ENCODE results near the gene MRTFB.

The MRTFB gene

DNA sequence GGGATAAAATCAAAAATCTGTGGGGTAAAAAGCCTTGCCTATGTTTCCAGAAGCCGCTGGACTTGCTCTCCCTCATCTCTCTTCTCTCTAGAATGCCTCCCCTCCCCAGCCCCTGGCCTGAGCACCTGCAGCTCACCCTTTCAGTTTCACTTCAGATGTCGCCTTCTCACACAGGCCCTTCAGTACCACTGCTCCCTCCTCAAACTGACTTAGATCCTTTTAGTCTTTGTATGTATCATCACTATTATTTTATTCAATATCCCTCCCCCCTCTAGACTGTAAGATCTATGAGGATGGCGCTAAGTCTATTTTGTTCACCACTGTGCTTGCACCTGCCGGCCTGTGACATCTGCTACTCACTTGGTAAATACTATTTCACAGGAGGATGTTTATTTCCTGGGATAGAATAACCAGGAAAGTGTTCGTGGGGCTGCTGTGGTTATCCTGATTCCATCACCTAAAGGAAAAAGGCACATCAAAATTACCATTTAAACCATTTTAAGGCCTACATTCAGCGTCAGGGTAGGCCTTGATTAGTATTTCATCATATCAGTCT lies 122.3 kb downstream of the MRTFB start:
- no peak for DNase-seq

DNA sequence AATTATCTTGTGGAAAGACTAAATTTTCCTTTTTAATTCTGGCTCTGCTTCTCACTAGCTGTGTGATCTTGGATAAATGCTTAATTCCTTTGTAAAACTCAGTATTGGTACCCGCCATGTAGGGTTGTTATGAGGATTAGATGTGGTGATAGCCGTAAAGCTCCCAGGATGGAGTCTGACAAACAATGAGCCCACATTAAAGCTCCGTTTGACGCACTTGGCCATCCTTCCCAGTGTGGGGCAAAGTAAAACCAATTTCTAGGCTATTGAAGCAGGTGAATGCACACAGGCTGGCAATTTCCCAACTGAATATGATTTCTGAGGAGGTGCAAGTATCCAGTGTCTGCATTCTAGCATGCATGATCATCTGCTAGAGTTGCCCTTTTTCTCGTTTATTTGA lies 123.6 kb downstream of the MRTFB start:
- DNase-seq, result no peak

DNA sequence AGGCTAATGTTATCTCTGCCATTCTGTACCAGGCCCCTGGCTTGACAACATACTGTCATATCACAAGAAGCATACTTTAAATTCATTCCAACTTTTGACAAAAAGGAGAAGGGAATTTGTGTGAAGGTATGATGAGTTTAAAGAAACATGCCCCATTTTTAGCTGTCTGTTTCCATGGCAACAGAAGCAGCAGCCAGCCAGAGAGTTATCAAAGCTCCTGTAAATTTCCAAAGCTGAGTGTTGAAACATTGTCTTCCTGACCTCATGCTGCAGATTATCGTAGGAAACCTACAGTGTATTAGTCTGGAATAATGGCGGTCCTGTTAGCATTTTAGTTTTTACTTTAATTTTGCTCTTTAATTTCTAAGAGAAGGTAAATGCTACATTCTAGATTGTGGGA lies 124.9 kb downstream of the MRTFB start:
- no peak for DNase-seq

DNA sequence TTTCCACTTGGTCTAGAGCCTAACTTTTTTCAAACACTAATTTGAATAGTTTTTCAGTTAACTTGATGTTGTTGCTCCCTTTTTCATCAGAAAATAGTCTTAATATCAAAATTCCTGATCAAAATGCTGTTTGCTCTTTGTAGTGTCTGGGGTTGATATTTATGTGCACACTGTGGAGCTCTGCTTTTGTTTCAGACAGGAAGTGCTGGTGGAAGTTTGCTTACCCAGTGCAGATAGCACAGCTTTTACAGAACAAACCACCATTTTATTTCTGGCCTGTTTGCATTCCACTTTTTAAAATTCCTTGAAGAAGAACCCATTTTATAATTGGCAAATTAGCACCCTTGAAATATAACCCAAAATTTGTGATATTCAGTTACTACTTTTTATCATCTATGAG lies 125.4 kb downstream of the MRTFB start:
- peak in 1 of 2 donors; percentile 28 for DNase-seq

DNA sequence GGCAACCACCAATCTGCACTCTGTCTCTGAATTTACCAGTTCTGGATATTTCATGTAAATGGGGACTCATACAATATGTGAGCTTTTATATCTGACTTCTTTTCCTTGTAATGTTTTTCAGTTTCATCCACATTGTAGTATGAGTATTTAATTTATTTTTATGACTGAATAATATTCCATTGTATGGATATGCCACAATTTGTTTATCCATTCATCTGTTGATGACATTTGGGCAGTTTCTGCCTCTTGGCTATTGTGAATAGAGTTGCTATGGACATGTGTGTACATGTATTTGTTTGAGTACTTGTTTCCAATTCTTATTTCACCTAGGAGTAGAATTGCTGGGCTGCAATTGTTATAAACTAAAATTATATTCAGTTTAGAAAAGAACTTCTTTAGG lies 126.9 kb downstream of the MRTFB start:
- no peak for DNase-seq

DNA sequence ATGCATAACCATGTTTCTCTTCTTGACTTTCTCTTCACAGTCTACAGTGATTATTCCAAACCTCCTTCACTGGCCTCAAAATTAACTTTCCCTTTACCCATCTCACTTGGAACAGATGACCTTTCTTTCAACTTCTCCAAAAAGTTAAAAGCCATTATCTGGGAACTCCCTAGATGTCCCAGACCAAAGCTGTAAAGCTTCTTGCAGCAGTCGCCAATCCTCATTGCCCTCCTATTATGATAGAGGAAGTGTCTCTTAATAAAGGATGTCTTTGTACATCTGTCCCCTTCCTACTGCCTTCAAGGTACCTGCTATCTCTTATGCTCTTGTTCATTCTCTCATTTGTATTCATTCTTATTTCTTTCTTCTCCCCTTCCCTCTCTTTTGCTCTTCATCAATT lies 127.5 kb downstream of the MRTFB start:
- DNase-seq, result peak; percentile 46 to 66

DNA sequence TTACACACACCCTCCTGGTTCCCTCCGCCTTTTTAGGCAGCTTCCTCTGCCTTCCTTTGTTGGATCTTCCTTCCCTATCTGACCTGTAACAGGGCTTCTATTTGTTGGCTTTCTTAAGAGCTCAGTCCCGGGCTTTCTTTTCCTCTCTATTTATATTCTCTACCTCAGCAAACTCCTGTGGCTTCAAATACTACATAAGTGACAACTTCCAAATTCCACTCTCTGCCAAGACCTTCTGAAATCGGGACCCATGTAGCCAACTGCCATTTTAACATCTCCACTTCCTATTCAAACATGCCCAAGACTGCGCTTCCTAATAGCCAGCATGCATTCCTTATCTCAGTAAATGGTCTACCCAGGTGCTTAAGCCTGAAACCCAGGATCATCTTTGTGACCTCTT lies 128.1 kb downstream of the MRTFB start:
- no peak for DNase-seq

DNA sequence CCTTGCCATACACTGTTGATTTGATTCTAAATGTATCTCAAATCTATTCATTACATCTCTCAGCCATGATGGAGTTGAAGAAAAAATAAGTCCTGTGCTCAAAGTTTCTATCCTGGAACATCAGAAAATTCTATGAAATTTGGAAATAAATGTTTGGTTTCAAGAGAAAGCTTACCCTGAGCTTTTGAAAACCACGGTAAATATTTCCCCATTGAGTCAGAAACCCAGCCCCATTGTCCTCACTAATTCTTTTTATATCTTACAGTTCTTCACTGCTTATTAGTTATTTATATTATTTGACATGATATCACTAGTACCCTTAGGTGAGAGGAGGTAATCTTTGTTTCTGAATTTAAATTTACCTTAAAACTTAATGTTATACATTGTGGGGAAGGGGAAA lies 128.5 kb downstream of the MRTFB start:
- no peak for DNase-seq

DNA sequence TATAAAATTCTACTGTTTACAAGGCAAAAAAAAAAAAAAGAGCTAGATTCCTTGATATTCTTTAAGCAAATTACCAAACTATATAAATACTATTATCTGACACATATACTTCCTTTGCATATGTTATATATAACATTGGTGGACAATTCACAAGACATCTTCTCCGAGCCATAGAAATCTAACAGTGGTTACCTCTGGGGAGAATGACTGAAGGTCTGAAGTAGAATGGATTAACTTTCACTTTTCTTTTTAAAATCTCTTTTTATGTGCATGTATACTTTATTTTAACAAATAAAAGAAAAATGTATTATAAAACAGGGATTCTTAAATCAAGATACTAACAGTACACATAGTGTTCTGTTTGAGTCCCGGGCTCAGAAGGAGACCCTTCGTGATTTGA lies 131.0 kb downstream of the MRTFB start:
- no peak for DNase-seq

DNA sequence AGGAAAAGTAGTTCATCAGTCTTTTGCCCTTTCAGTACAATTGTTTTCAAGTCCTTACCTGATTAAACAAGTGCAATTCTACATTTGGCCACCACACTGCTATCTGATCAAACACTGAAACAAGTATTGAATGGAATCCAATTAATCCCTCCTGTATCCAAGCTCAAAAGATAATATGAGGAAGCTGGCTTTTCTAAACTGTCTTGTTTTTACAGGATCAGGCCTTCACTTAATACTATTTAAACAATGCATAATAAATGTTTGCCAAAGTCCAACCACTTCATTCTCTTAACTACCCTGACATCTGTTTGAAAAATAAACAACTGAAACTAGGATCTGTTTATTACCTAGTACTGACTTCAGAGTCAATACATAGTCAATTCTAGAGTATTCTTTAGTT lies 131.6 kb downstream of the MRTFB start:
- no peak for DNase-seq

DNA sequence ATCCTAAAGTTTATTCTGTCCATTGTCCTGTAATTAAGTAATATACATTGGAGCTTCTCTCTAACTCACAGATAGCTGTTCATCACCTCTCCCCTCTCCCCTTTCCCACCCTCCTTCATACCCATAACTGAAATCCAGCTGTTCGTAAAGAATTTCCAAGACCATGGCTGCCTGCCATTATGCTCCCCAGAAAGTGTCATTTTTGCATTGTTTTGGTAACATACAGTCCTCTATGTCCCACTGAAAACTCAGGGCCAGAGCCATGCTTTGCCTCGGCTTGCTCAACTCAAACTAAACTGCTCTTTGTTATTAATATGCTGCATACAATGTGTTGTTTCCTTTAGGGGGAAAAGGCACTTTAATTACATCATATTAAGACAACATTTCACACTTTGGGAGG lies 132.0 kb downstream of the MRTFB start:
- DNase-seq, result no peak

DNA sequence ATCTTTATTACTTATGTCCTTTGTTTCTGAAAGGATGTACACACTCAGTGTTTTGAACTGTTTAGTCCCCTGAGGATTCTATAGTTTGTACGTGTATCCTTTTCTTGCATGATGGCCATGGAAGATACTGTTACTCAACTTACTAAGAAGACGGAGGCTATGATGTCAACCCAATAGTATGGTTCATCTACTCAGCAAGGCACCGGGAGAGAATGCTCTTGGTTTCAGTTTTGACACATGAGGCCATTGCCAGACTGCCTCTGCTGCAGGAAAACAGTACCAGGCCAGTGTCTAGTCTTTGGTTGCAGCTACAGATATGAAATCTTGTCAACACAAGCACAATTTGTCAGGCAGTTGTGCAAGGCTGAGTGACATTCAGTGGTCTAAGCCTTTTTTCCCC lies 134.5 kb downstream of the MRTFB start:
- no peak for DNase-seq

DNA sequence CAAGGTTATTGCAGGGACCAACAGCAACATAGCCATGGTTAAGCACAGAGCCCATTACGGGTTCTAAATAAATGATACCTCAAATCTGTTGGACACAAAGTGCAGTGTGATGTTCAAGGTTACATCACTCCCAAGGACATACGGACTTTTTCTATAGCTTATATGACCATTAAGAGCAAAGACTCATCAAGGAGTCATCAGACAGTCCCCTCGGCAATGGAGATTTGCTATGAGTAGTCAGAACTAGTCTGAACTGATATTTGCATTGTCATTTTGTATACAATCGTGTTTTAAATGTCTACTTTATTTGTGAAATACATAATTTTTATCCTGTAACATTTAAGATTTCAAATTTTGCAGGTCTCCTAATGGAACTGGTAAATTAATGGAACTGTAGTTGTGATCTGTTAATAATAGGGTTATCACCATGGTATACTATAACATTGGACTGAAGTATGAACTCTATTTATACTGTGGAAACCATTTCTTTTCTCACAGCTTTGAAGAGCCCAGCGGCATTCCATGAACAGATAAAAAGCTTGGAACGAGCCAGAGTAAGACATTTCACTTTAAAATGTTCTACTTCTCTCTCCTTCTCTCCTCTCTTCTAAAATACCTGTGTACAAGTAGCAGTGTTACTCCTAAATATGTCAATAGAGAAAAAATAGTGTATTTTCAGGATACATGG lies 140.9 kb downstream of the MRTFB start:
- DNase-seq, result no peak

DNA sequence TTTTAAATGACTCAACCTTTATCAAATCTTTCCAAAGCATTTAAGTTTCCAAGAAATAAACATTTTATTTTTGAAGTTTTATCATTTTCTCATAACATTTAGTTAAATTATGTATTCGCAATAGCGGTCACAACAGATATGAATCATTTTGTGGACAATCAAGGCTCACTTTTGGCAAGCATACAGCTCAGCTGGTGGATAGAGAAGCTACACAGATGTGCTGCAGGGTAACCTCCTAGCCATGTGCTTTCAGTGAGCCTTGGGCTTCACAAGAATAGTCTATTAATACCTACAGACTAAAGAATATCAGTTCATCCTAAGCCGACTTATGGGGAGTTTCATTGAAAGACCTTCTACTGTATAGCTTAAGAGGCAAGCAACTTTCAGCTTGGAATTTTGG lies 144.8 kb downstream of the MRTFB start:
- DNase-seq, result no peak

DNA sequence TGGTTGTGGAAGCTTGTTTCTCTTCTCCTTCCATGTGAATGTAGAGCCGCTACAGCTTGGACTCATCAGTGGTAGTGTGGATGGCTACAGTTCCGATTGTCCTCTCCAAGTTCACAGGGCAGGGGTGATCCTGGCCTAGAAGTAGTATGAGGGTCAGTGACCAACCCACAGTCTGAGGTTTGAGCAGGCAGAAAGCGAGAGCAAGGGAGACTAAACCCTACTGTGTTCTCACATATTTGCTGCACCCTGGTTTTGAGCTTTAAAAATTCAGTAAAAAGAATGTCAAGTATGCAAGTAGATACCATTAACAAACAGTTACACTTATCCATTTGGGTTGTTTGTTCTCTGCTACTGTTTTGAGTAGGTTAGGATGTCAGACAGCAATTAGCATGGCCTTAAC lies 148.9 kb downstream of the MRTFB start:
- DNase-seq, result no peak

DNA sequence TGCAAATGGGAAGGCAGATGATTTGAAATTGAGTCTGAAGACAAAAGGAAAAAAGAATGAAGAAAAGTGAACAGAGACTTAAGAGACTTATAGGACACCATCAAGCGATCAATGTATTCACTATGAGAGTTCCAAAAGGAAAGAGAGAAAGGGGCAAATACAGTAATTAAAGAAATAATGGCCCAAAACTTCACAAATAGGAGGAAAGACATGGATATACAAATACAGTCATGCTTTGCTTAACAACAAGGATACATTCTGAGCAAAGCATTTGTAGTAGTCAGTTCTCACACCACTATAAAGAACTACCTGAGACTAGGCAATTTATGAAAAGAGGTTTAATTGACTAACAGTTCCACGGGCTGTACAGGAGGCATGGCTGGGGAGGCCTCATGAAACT lies 152.5 kb downstream of the MRTFB start:
- DNase-seq, result no peak

DNA sequence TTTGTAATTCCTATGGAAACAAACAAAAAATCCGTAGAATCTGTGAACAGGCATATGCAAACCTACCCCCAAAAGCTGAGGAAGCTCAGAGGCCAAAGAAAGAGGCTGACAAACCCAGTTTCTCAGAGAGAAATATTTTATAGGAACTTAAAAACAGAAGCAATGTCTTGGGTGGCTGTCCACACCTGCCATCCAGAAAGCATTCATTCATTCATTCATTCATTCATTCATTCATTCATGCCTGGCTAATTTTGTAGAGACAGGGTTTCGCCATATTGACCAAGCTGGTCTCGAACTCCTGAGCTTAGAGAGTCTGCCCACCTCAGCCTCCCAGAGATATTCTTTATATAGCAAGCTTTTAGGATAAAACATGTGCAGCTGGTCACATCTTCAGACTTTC lies 154.3 kb downstream of the MRTFB start:
- no peak for DNase-seq

DNA sequence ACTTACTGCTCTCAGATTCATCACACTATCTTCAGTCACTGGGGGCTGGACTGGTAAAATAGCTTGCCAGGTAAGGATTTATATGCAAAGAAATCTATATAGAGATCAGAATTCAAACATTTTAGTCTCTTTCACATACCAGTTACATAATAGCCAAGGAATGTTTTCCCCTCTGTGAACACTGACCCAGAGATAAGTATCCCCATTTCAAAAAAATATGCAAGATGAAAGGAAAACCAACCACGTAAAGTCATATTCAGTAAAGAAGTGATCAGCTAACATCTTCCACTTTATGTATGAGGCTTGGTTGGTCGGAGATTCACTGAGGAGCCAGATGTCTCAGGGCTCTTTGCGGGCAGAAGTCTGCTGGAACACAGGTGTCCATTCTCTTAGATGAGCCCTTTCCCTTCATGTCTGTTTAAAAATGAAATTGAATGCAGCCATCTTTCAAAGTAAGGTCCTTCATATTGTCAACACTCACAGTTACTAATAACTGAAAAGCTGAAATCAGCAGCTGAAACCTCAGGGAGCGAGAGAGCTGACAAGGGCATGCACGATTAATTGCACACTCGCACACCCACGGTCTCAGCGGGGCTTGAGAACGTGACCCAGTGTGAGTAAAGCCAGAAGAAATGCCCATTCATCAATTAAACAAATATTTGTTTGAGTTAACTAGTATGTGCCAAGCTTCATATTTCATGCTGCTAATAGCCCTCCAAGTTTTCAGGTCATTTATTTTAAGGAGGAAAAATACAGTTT lies 161.2 kb downstream of the MRTFB start:
- DNase-seq, result no peak

DNA sequence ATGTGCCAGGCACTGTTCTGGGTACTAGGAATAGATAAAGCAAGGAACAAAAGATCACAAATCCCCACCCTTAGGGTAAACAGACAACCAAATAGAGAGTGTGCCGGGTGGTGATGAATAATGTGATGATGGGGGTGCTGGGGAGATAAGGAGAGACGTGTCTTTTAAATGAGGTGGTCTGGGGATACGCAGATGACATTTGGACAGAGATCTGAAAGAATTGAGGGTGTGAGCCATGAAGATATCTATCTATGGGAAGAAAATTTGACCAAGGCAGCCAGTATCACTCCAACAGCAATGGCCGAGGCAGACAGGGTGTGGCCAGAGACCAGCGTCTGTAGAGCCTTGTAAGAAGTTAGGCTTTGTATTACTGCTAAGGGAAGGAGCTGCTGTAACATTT lies 165.3 kb downstream of the MRTFB start:
- DNase-seq, result no peak

DNA sequence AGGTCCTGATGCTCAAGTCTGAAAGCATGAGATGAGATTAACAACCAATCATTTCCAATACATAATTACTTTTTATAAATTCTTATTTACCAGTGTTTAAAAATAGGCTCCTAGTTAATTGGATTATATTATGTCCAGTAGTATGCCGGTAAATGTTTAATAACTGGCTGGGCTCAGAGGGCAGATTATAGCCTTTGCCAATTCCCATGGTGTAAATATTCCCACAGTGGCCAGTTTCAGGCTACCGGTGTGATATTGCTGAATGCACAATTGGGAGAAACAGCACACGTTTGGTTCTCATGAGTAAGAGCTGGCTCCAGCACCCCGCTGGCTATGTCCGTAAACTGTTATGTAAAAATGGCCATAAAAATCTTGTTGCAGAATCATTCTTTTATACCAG lies 167.6 kb downstream of the MRTFB start:
- no peak for DNase-seq

DNA sequence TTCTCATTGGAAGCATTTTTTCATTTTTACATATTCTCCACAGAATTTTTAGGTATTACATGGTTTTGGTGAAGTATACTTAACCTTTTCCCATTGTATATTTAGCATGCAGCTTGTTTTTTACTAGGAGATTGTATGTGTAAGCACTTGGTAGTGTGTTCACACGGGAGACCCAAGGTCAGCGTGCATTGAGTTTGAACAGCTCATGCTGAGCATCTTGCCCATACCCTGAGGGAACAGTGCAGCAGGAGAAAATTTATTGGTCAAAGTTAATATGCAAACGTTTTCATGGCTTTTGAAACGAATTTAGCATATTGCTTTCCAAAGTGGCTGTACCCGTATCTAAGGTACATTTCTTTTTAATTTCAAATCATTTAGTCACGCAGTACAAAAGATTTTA lies 168.7 kb downstream of the MRTFB start:
- no peak for DNase-seq

DNA sequence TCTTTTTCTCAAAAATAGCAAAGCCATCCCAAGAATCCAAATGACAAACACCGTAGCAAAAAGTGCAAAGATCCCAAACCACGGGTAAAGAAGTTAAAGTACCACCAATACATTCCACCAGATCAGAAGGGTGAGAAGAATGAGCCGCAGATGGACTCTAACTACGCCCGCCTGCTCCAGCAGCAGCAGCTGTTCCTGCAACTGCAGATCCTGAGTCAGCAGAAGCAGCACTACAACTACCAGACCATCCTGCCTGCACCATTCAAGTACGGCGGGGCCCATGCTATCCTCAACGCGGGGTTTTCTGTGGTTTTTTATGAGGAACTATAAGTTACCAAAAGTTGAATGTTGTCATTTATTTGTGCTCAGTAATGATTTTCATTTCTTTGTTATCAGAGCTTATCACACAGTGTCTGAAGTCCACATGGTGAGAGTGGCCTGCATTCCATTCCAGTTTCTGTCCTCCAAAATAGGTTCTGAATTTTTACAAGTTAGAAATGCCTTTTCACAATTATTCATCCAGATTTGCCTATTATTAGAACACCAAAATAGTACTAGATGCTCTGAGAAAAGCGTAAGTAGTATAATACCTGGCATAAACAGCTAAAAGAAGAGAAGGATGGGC lies 169.2 kb downstream of the MRTFB start:
- DNase-seq, result no peak

DNA sequence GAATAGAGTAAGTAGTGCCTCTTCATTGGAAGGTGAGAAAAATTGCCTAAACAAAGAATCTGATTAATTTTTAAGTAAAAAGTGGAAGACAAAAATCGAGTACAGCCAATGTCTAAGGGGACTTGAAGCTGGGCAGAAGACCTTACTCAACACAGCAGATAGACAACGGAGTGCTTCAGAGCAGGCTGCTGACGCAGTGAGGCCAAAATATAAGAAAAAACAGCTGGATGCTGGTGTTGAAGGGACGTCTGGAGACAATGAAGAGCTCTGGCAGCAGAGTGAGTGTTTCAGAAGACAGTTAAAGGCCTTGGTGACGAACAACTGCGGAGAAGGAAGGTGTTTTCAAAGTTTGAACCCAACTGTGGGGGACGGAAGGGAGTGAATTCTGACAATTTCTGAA lies 169.8 kb downstream of the MRTFB start:
- no peak for DNase-seq

DNA sequence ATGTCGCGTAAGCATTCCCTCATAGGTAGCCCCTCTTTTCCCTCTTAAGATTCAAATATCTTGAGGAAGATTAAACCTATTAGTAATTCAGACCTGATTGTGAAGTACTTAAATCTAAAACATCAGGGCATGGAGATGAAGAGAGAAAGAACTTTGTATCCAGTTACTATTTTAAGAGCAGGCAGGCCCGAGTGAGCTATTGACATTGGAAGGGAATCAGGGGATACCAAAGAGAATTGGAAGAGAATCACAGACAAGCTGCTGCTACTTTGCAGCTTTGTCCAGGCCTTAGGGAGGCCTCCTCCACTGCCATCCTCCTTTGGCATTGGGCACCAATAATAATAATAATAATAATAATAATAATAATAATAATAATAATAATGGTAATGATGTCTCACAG lies 170.5 kb downstream of the MRTFB start:
- DNase-seq, result no peak

All from inflammatory macrophage (primary cell).